Measurements from ENCODE around the gene CD34.
"Not testable (repeated sequence)": the region's sequence is repeated elsewhere in the genome, so short reads cannot be mapped to it uniquely, and the experiment has no call there.

Gene CD34

DNA sequence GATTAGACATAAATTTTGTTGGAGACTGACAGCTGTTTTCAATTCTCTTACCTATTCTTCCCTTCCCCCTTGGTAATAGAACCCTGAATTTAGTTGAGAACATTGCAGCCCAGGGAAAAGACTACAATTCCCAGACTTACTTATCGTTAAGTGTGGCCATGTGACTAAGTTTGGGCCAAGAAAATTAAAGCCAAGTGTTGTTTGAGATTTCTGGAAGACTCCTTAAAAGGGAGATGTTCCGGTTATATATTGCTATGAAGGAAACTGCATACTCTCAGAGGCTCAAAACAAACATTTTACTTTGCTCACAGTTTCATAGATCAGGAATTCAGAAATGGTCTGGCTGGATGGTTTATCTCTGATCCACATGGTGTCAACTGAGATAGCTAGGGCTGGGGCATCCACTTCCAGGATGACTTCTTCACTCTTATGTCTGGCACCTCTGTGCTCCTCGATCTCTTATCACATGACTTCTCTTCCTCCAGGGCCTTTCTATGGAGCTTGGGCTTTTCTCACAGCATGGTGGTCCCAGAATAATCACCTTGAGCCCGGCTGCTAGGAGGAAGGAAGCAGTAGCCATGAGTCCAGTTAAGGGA, 22.4 kb upstream of the CD34 start:
- DNase-seq (ENCODE audit: extremely low read depth, low read depth), result no peak
- TF ChIP-seq, protein P1, sequence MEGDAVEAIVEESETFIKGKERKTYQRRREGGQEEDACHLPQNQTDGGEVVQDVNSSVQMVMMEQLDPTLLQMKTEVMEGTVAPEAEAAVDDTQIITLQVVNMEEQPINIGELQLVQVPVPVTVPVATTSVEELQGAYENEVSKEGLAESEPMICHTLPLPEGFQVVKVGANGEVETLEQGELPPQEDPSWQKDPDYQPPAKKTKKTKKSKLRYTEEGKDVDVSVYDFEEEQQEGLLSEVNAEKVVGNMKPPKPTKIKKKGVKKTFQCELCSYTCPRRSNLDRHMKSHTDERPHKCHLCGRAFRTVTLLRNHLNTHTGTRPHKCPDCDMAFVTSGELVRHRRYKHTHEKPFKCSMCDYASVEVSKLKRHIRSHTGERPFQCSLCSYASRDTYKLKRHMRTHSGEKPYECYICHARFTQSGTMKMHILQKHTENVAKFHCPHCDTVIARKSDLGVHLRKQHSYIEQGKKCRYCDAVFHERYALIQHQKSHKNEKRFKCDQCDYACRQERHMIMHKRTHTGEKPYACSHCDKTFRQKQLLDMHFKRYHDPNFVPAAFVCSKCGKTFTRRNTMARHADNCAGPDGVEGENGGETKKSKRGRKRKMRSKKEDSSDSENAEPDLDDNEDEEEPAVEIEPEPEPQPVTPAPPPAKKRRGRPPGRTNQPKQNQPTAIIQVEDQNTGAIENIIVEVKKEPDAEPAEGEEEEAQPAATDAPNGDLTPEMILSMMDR (IDR thresholded peaks at IDR 0.05; ENCODE audit: low read depth, low read length, missing control alignments), result no peak

DNA sequence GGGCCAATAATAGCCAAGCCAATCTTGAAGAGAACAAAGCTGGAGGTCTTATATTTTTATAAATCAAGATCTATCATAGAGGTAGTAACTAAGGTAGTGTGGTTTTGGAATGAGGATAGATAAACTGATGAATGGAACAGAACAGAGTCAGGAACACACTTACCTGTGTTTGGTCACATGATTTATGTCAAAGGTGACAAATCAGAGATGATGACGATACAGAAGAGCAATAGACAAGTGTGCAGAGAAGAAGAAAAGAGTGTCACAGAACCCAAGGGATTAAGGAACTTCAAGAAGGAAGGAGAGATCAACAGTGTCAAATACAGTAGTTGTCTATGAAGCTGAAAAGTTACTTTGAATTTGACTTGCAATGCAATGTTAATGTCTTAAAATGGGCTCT, 16.1 kb upstream of the CD34 start:
- TF ChIP-seq, protein P1 (IDR thresholded peaks at IDR 0.05; ENCODE audit: low read depth, low read length, missing control alignments), result no peak
- H3K4me3 ChIP-seq (replicated peaks; ENCODE audit: low read depth, low read length), result no peak overlapping the region
- DNase-seq (ENCODE audit: extremely low read depth, low read depth), result no peak

More for the DNA sequence above, 22.4 kb upstream of the CD34 start:
- H3K4me3 ChIP-seq (replicated peaks; ENCODE audit: low read depth, low read length), result no peak overlapping the region

DNA sequence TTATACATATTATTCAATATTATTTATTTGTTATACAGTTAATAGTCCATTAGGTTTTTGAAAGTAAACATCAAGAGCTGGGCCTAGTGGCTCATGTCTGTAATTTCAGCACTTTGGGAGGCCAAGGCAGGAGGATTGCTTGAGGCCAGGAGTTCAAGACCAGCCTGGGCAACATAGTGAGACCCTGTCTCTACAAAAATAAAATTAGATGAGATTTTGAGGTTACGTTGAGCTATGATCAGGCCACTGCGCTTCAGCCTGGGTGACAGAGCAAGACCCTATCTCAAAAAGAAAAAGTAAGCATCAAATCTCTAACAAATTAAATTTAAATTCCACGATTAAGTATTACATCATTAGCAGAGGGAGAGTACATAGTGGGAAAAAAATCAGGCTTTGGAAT, 15.0 kb upstream of the CD34 start:
- not testable (repeated sequence) for DNase-seq (ENCODE audit: extremely low read depth, low read depth); H3K4me3 ChIP-seq (replicated peaks; ENCODE audit: low read depth, low read length)

DNA sequence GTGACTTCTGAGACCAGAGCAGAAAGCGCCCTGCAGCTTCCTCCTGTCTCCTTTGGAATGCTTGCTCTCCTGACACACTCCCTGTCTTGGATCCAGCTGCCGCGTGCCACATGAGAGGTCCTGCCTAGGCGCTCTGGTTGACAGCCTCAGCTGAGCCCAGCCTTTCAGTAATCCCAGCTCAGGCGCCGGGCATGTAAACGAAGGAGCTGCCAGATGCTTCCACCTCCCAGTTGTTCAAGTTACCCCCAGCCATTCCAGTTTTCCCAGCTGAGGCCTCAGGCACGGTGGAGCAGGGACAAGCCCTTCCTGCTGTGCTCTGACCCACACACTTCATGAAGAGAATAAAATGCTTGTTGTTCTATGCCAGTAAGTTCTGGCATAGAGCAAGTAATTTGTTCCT, 14.3 kb upstream of the CD34 start:
- TF ChIP-seq, protein P1 (IDR thresholded peaks at IDR 0.05; ENCODE audit: low read depth, low read length, missing control alignments), result no peak

DNA sequence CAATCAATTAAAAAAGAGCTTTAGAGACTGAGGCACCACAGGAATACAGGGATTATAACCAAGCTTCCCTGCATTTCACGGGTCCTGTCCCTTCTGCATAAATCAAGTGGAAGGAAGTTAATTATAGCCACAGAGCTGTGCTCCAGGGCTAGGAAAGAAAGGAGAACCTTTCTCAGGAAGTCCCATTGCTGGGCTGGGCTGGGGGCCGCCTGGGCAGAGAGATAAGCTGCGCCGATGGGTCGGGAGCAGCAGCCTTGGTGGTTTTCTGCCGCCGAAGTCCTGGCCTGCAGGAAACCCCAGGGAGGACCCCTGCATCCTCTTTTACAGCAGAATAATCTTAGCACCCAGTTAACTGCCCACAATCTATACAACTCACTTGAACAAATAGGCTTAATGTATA, 12.6 kb upstream of the CD34 start:
- no peak overlapping the region for H3K4me3 ChIP-seq (replicated peaks; ENCODE audit: low read depth, low read length)
- DNase-seq (ENCODE audit: extremely low read depth, low read depth), result no peak
- TF ChIP-seq, protein P1 (IDR thresholded peaks at IDR 0.05; ENCODE audit: low read depth, low read length, missing control alignments), result no peak

More for the DNA sequence above, 14.3 kb upstream of the CD34 start:
- no peak overlapping the region for H3K4me3 ChIP-seq (replicated peaks; ENCODE audit: low read depth, low read length)
- no peak for DNase-seq (ENCODE audit: extremely low read depth, low read depth)

DNA sequence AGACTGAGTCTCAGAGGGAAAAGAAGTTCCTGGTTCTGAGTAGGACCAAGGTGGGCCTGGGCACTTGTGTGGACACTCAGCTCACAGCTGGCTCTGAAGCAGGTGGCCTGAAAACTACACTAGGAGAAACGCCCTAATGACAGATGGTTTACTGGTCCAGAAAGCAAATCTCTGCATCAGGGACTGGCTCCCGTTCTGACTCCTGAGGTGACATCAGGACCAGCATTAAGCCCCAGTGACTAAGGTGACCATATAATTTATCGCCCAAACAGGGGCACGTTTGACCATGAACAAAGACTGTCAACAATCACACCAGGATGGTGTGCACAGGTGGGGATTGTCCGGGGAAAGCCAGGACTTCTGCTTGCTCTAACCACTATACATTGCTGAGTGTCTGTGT, 12.2 kb upstream of the CD34 start:
- no peak for DNase-seq (ENCODE audit: extremely low read depth, low read depth)
- H3K4me3 ChIP-seq (replicated peaks; ENCODE audit: low read depth, low read length), result no peak overlapping the region
- TF ChIP-seq, protein P1 (IDR thresholded peaks at IDR 0.05; ENCODE audit: low read depth, low read length, missing control alignments), result no peak

DNA sequence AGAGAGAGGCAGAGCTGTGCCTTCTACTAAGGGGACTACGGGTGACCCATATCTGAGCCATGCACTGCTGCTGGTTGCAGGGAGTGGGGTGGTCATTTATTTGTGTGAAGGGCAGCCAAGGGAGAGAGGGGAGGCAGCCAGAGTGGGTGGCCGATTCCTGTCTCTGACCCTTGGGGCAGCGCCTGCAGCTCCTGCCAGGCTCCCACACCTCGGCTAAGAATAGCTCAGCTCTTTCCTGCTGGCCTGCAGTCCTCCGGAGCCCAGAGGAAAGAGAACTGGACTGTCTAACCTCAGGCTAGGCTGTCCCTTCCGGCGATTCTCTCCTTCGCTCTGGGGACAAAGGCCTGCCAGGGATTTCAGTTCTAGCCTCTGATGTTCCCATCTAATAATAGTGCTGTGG, 11.6 kb upstream of the CD34 start:
- TF ChIP-seq, protein P1 (IDR thresholded peaks at IDR 0.05; ENCODE audit: low read depth, low read length, missing control alignments), result no peak

More for the DNA sequence above, 11.6 kb upstream of the CD34 start:
- no peak overlapping the region for H3K4me3 ChIP-seq (replicated peaks; ENCODE audit: low read depth, low read length)
- no peak for DNase-seq (ENCODE audit: extremely low read depth, low read depth)

Data from HFF-Myc (cell line).